H1 (cell line): ENCODE measurements around the gene GNAS.

ENCODE experiments used
- ATF3 ChIP-seq: IDR thresholded peaks from 2 replicates; pipeline ENCODE4 v1.6.1; 2011; ENCODE audit warnings: low read depth, mild to moderate bottlenecking, low read length; ENCODE audit not compliant: insufficient read depth
- CBX8 ChIP-seq: fragments of 300-800, 300-1000 bp; sonication (generic); IDR thresholded peaks from 2 replicates; pipeline ENCODE4 v1.7.1; 2016; ENCODE audit warnings: low read depth, low read length, borderline replicate concordance
- CTCF ChIP-seq, 3 experiments: IDR thresholded peaks; 1 replicate in 2 of 3; 2 replicates in 1 of 3; pipeline versions ENCODE4 v1.5.1 to v1.6.1; 2011; ENCODE audit warnings: low read length in 3 of 3, mild to moderate bottlenecking in 3 of 3, inconsistent platforms in 2 of 3, low read depth in 1 of 3, moderate library complexity in 1 of 3; ENCODE audit not compliant: insufficient read depth in 1 of 3; ENCODE audit errors: control extremely low read depth in 1 of 3
- EP300 ChIP-seq, 2 experiments: IDR thresholded peaks; 1 replicate in 1 of 2; 2 replicates in 1 of 2; pipeline ENCODE4 v1.6.1; 2011 to 2012; ENCODE audit warnings: low read depth in 2 of 2, low read length in 2 of 2, mild to moderate bottlenecking in 2 of 2, borderline replicate concordance in 1 of 2, inconsistent platforms in 1 of 2, moderate library complexity in 1 of 2
- HDAC2 ChIP-seq, 2 experiments: fragments of 300-600 bp in 1 of 2; sonication (generic) in 1 of 2; IDR thresholded peaks; 2 replicates each; pipeline ENCODE4 v1.6.1; 2011 to 2012; ENCODE audit warnings: low read depth in 2 of 2, low read length in 2 of 2, mild to moderate bottlenecking in 2 of 2, moderate library complexity in 2 of 2, borderline replicate concordance in 1 of 2, inconsistent platforms in 1 of 2
- KDM1A ChIP-seq: fragments of 200-600, 300-600 bp; sonication (generic); IDR thresholded peaks from 2 replicates; pipeline ENCODE4 v1.7.1; 2016; ENCODE audit warnings: mild to moderate bottlenecking, low read length, borderline replicate concordance
- POLR2A ChIP-seq, 2 experiments: IDR thresholded peaks; 1 replicate in 1 of 2; 2 replicates in 1 of 2; pipeline ENCODE4 v1.6.1; 2011; ENCODE audit warnings: low read depth in 2 of 2, low read length in 2 of 2, mild to moderate bottlenecking in 2 of 2; ENCODE audit errors: control extremely low read depth in 1 of 2
- SP1 ChIP-seq: IDR thresholded peaks from 2 replicates; pipeline ENCODE4 v1.6.1; 2011; ENCODE audit warnings: low read depth, low read length
- YY1 ChIP-seq: IDR thresholded peaks from 2 replicates; pipeline ENCODE4 v1.6.1; 2011; ENCODE audit warnings: low read depth, mild to moderate bottlenecking, low read length

- TF ChIP-seq CTCF (IDR thresholded peaks at IDR 0.05; ENCODE audit: control extremely low read depth in 1 of 3, insufficient read depth in 1 of 3, low read depth in 1 of 3, low read length in 3 of 3) = no peak
- TF ChIP-seq EP300 (IDR thresholded peaks at IDR 0.05; ENCODE audit: borderline replicate concordance in 1 of 2, low read depth in 2 of 2, low read length in 2 of 2) = no peak
- TF ChIP-seq KDM1A = no peak
- TF ChIP-seq POLR2A (IDR thresholded peaks at IDR 0.05; ENCODE audit: control extremely low read depth in 1 of 2, low read depth in 2 of 2, low read length in 2 of 2) = no peak
- no peak for TF ChIP-seq SP1
- no peak for TF ChIP-seq ATF3
- TF ChIP-seq CBX8 = no peak
- TF ChIP-seq HDAC2 (IDR thresholded peaks at IDR 0.05; ENCODE audit: borderline replicate concordance in 1 of 2, low read depth in 2 of 2, low read length in 2 of 2) = no peak
- no peak for TF ChIP-seq YY1
Measured at GRCh38 chr20:58810116-58810878, 42.2 kb upstream of the GNAS start.
